ENCODE measurements around the gene BBOX1. TPM values are rescaled to one million over a fixed set of nuclear protein-coding genes. Genes with fewer than 3 reads are reported as not detected.

BBOX1 gene, protein sequence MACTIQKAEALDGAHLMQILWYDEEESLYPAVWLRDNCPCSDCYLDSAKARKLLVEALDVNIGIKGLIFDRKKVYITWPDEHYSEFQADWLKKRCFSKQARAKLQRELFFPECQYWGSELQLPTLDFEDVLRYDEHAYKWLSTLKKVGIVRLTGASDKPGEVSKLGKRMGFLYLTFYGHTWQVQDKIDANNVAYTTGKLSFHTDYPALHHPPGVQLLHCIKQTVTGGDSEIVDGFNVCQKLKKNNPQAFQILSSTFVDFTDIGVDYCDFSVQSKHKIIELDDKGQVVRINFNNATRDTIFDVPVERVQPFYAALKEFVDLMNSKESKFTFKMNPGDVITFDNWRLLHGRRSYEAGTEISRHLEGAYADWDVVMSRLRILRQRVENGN
- total RNA-seq (2021; ENCODE audit: unreplicated experiment): not detected
- not detected for polyA plus RNA-seq (2012; ENCODE audit: insufficient read length)
- percentile 1 among the genes with signal in this experiment for Bru-seq, nascent RNA
- not detected for BruChase-seq, experiment 1, labeled RNA remaining after a 2-hour chase
- BruChase-seq, experiment 2, labeled RNA remaining after a 6-hour chase: percentile 1 among the genes with signal in this experiment
- long read RNA-seq: 0 reads

DNA sequence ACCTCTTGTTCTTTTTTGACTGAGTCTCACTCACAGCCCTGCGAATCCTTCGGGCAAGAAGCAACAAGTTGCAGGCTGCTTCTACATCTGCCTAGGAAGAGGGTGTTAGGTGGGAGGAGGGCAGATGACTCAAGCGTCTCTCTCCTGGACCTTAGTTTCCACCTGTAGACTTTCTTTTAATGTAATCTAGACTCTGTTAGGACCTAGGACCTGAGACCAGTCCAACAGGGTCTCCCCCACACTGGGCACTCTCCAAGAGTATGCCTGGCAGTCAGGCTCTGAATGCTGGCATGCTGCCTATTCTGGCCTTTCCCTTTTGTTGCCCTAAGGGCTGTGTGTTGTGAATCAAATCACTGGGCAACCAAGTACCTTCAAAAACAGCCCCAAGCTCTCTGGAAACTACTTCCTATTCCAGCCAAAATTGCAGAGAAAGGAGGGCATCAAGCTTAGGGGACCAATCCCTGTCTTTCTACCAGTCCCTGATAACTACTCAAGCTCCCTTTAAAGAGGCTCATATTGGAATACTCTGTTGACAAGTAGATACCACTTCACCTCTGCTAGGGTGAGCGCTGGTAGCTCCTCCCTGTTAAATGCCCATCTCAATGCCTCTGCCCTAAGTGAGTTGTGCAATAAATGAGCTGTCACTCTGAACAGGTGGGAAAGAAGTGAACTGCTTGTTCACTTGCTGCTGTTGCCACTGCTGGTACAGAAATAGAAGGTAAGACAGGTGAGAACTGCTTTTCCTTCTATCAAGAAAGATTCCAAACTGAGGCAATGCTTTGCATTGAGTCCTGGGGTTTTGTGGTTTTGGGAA is at the start of gene BBOX1:
TSS of gene BBOX1 (plus strand) at position 514 of the 814 bp plus-strand sequence. CDS start 14,616 bp downstream, outside the sequence.
- ATAC-seq: no peak
- TF ChIP-seq REST (IDR thresholded peaks at IDR 0.05; ENCODE audit: insufficient read depth in 1 of 2, low read depth in 2 of 2, low read length in 1 of 2) (no peak), CTCF (IDR thresholded peaks at IDR 0.05) (0 out of 2 replicates have a peak, but pooled peaks have one; percentile 1)
- Histone ChIP-seq H3K4me1 (ENCODE audit: control insufficient read depth, insufficient read depth, low read length) (no peaks in the 10 kb centered on the region), H3K9me3 (ENCODE audit: control insufficient read depth, insufficient read depth, low read depth, low read length) (no peaks in the 10 kb centered on the region), H3K27me3 (ENCODE audit: control insufficient read depth, insufficient read depth, low read length) (no peaks in the 10 kb centered on the region), H3K36me3 (ENCODE audit: control insufficient read depth, insufficient read depth, low read length) (no peaks in the 10 kb centered on the region), H3K27ac (ENCODE audit: low read length) (no peak within 1 kb of the TSS), H3K4me3 (ENCODE audit: low read depth in 2 of 2, low read length in 2 of 2) (no peak within 1 kb of the TSS)
- ChIA-PET POLR2A (no interaction called here), CTCF (no interaction called here)
- intact Hi-C loops (cut with micrococcal nuclease; ENCODE audit: unreplicated experiment): no loop called here
- in situ Hi-C loops (cut with HindIII; ENCODE audit: low pct_unique_long_range_greater_than_20kb, low sequenced_read_pairs): no loop called here
- no TSS peak for BruUV-seq (replicated peaks)
- no peak for DNase-seq (ENCODE audit: low read depth, low spot score)

GRCh38 chr11:26992031-26992541 is 48.5 kb upstream of the BBOX1 start:
- H3K36me3 ChIP-seq (ENCODE audit: control insufficient read depth, insufficient read depth, low read length): no peaks in the 10 kb centered on the region; the same call in 1 of the 2 replicates
- no peaks in the 10 kb centered on the region for H3K9me3 ChIP-seq (ENCODE audit: control insufficient read depth, insufficient read depth, low read depth, low read length)
- no peak for TF ChIP-seq CTCF (IDR thresholded peaks at IDR 0.05)
- DNase-seq (ENCODE audit: low read depth, low spot score): no peak
- intact Hi-C loops (cut with micrococcal nuclease; ENCODE audit: unreplicated experiment) (no loop called here), in situ Hi-C loops (cut with HindIII; ENCODE audit: low pct_unique_long_range_greater_than_20kb, low sequenced_read_pairs) (no loop called here)
- H3K4me1 ChIP-seq (ENCODE audit: control insufficient read depth, insufficient read depth, low read length): no peaks in the 10 kb centered on the region
- BruUV-seq (replicated peaks): no TSS peak
- ChIA-PET CTCF (no interaction called here), POLR2A (no interaction called here)
- H3K4me3 ChIP-seq (ENCODE audit: low read depth in 2 of 2, low read length in 2 of 2): no peak overlapping the region
- no peak overlapping the region for H3K27ac ChIP-seq (ENCODE audit: low read length)
- no peak for ATAC-seq
- H3K27me3 ChIP-seq (ENCODE audit: control insufficient read depth, insufficient read depth, low read length): peaks cover 5% of the 10 kb centered on the region
